SU-DHL-6 (cell line): ENCODE results near the gene TPST2.

Source experiments
- H2AFZ ChIP-seq: fragments of 200-600 bp; sonication (generic); 2 replicates; pipeline ENCODE4 v1.6.1; 2014; ENCODE audit warnings: low read depth, mild to moderate bottlenecking, moderate library complexity, mixed read lengths, antibody characterized with exemption, low read length; ENCODE audit not compliant: severe bottlenecking
- H3F3A ChIP-seq: fragments of 200-600 bp; shearing (Covaris generic); 2 replicates; pipeline ENCODE4 v1.6.0; 2016; ENCODE audit warnings: antibody characterized with exemption, mild to moderate bottlenecking; ENCODE audit not compliant: insufficient read depth
- H3K27ac ChIP-seq: fragments of 200-600 bp; sonication (generic); 2 replicates; pipeline ENCODE4 v1.5.1; 2016; ENCODE audit warnings: low read depth, mild to moderate bottlenecking, low read length, moderate library complexity, mixed read lengths
- H3K27me3 ChIP-seq: fragments of 200-600 bp; sonication (generic), shearing (Covaris generic); 2 replicates; pipeline ENCODE4 v1.6.0; 2014; ENCODE audit warnings: mild to moderate bottlenecking, low read length
- H3K36me3 ChIP-seq: fragments of 200-600 bp; sonication (generic); 2 replicates; pipeline ENCODE4 v1.6.1; 2014; ENCODE audit warnings: mild to moderate bottlenecking, low read length, mixed read lengths
- H3K4me2 ChIP-seq: fragments of 300-600, 200-600 bp; shearing (Covaris generic), sonication (generic); 2 replicates; pipeline ENCODE4 v1.6.0; 2014; ENCODE audit warnings: low read length, low read depth, mild to moderate bottlenecking; ENCODE audit not compliant: poor library complexity, severe bottlenecking
- H3K4me3 ChIP-seq: fragments of 200-600 bp; sonication (generic); 2 replicates; pipeline ENCODE4 v1.5.1; 2014; ENCODE audit warnings: antibody characterized with exemption, low read length, mild to moderate bottlenecking, mixed read lengths; ENCODE audit not compliant: insufficient read depth, poor library complexity, severe bottlenecking
- H3K79me2 ChIP-seq: fragments of 200-600 bp; sonication (generic); 2 replicates; pipeline ENCODE4 v1.6.1; 2014; ENCODE audit warnings: mild to moderate bottlenecking, low read length, moderate library complexity; ENCODE audit not compliant: insufficient read depth
- H3K9ac ChIP-seq: fragments of 200-600 bp; sonication (generic); 2 replicates; pipeline ENCODE4 v1.7.0; 2014; ENCODE audit warnings: mild to moderate bottlenecking, low read length
- H3K9me2 ChIP-seq: fragments of 200-600 bp; sonication (generic); replicated peaks from 2 replicates; pipeline ENCODE4 v1.6.1; 2014; ENCODE audit warnings: low read length; ENCODE audit not compliant: insufficient read depth
- H3K9me3 ChIP-seq: fragments of 200-600 bp; sonication (generic); 2 replicates; pipeline ENCODE4 v1.6.1; 2014; ENCODE audit warnings: low read length, mixed read lengths; ENCODE audit not compliant: insufficient read depth
- H4K20me1 ChIP-seq: fragments of 200-600 bp; sonication (generic); 2 replicates; pipeline ENCODE4 v1.6.1; 2014; ENCODE audit warnings: low read depth, mild to moderate bottlenecking, antibody characterized with exemption, low read length, moderate library complexity, mixed read lengths
- CTCF ChIP-seq: fragments of 200-600 bp; sonication (generic); IDR thresholded peaks from one replicate; pipeline ENCODE4 v1.5.1; 2017; ENCODE audit warnings: antibody characterized with exemption, mild to moderate bottlenecking, low read length, moderate library complexity; ENCODE audit not compliant: insufficient read depth, poor library complexity, severe bottlenecking
- EZH2phosphoT487 ChIP-seq: fragments of 200-600 bp; sonication (generic), shearing (Covaris generic); conservative IDR thresholded peaks from 2 replicates; pipeline ENCODE4 v1.6.1; 2018; ENCODE audit warnings: mild to moderate bottlenecking, antibody characterized with exemption, low read length, moderate library complexity, mixed read lengths

Gene TPST2

GRCh38 chr22:26565889-26566288 is 24.0 kb downstream of the TPST2 start:
- Histone ChIP-seq H3K4me3 (no peak overlapping the region), H2AFZ (no peak overlapping the region), H3K9ac (no peak overlapping the region), H3K9me3 (no peaks in the 10 kb centered on the region), H3K36me3 (no peaks in the 10 kb centered on the region), H3K9me2 (no peaks in the 10 kb centered on the region), H3K79me2 (peaks cover 20% of the 10 kb centered on the region; the same call in 1 of the 2 replicates), H3F3A (no peaks in the 10 kb centered on the region), H3K4me2 (no peak overlapping the region), H4K20me1 (no peaks in the 10 kb centered on the region), H3K27me3 (no peaks in the 10 kb centered on the region), H3K27ac (no peak overlapping the region)
- TF ChIP-seq CTCF: no peak
- no peak for TF ChIP-seq EZH2phosphoT487

- H2AFZ ChIP-seq: no peak overlapping the region
- no peak overlapping the region for H3K9ac ChIP-seq
- no peaks in the 10 kb centered on the region for H3F3A ChIP-seq
- peaks cover 20% of the 10 kb centered on the region; the same call in 1 of the 2 replicates for H3K79me2 ChIP-seq
- no peak overlapping the region for H3K27ac ChIP-seq
- no peaks in the 10 kb centered on the region for H3K9me3 ChIP-seq
- TF ChIP-seq EZH2phosphoT487 (no peak), CTCF (no peak)
- H4K20me1 ChIP-seq: no peaks in the 10 kb centered on the region
- H3K4me3 ChIP-seq: no peak overlapping the region
- no peaks in the 10 kb centered on the region for H3K9me2 ChIP-seq
- no peak overlapping the region for H3K4me2 ChIP-seq
- H3K27me3 ChIP-seq: no peaks in the 10 kb centered on the region
- no peaks in the 10 kb centered on the region for H3K36me3 ChIP-seq
These were observed 24.8 kb downstream of the TPST2 start for GRCh38 chr22:26565181-26565580.

- no peak overlapping the region for H3K27ac ChIP-seq
- H3K79me2 ChIP-seq: peaks cover 25% of the 10 kb centered on the region
- no peak overlapping the region for H3K4me2 ChIP-seq
- H3K9me2 ChIP-seq: no peaks in the 10 kb centered on the region
- no peaks in the 10 kb centered on the region for H3K9me3 ChIP-seq
- no peak overlapping the region for H3K4me3 ChIP-seq
- no peak overlapping the region for H2AFZ ChIP-seq
- H3F3A ChIP-seq: no peaks in the 10 kb centered on the region
- TF ChIP-seq EZH2phosphoT487: no peak
- TF ChIP-seq CTCF: no peak
- no peaks in the 10 kb centered on the region for H3K27me3 ChIP-seq
- no peaks in the 10 kb centered on the region for H3K36me3 ChIP-seq
- H4K20me1 ChIP-seq: no peaks in the 10 kb centered on the region
- H3K9ac ChIP-seq: no peak overlapping the region
These were observed 25.3 kb downstream of the TPST2 start for GRCh38 chr22:26564672-26565071.

- Histone ChIP-seq H3K36me3 (no peaks in the 10 kb centered on the region), H3K4me3 (no peak overlapping the region), H3K79me2 (peaks cover 25% of the 10 kb centered on the region), H3K4me2 (no peak overlapping the region), H3K9me3 (no peaks in the 10 kb centered on the region), H3K9me2 (no peaks in the 10 kb centered on the region), H3K9ac (no peak overlapping the region), H3F3A (no peaks in the 10 kb centered on the region), H2AFZ (no peak overlapping the region), H4K20me1 (no peaks in the 10 kb centered on the region), H3K27ac (no peak overlapping the region), H3K27me3 (no peaks in the 10 kb centered on the region)
- TF ChIP-seq EZH2phosphoT487 (no peak), CTCF (no peak)
These were observed 25.8 kb downstream of the TPST2 start for GRCh38 chr22:26564181-26564580.
